ENCODE data around the gene INPP5K. TPM values are rescaled to one million over a fixed set of nuclear protein-coding genes. Genes with fewer than 3 reads are reported as not detected.
"Not testable (repeated sequence)": the region's sequence is repeated elsewhere in the genome, so short reads cannot be mapped to it uniquely, and the experiment has no call there.

Gene INPP5K
- total RNA-seq, 5 donors from 2014 or later (not counting 1 experiment from before 2014, with no cell fraction given): 91.1 to 184 (median 97.0) TPM

DNA sequence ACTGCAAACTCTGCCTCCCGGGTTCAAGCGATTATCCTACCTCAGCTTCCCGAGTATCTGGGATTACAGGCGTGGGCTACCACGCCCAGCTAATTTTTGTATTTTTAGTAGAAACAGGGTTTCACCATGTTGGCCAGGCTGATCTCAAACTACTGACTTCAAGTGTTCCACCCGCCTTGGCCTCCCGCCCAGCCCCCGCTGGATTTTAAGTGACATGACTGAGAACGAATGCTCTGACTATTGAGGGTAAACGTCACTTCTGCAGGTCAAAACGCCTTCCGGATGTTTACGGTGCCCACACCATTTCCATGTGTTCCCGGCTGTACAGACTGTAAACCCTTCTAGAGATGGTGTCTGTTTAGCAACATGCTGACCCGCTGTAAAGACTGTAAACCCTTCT, 23.4 kb upstream of the INPP5K start:
- POLR2A ChIA-PET: no interaction called here

DNA sequence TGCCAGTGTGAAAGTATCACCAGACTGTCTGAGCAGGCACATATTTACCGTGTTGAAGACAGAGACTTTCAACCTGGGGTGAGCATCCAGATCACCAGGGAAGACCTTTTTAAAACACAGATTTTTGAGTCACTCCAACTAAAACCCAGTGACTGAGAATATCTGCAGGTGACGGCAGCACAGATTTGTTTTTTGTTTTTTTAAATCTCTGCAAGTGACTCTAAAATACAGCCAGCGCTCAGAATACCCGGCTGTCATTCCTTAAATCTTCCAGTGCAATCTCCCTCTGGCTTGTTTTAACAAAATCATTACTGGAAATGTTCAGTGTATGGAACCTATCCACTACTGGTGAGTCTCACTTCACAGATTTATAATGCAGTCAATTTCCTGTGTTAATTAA, 19.3 kb upstream of the INPP5K start:
- Mint-ChIP-seq H3K4me1 (peaks cover 0 to 12% (median 2%) of the 10 kb centered on the region in 3 donors), H3K27me3 (no peaks in the 10 kb centered on the region), H3K36me3 (peaks cover 26% of the 10 kb centered on the region), H3K4me3 (no peak overlapping the region), H3K9me3 (no peaks in the 10 kb centered on the region), H3K27ac (no peak overlapping the region)
- ATAC-seq (replicated peaks in 1 of 4): no peak
- 100% methylated on average over 2 of the region's 4 CpGs for WGBS (ENCODE audit: insufficient coverage)
- no peaks in the 10 kb centered on the region for H3K4me1 ChIP-seq (ENCODE audit: control insufficient read depth in 1 of 2, extremely low read depth in 1 of 2, insufficient read depth in 2 of 2, low read length in 2 of 2)
- no peak overlapping the region for H3K27ac ChIP-seq (ENCODE audit: low read length)
- peaks cover 12 to 63% of the 10 kb centered on the region in 2 donors for H3K36me3 ChIP-seq (ENCODE audit: control insufficient read depth in 2 of 2, extremely low read depth in 1 of 2, insufficient read depth in 1 of 2, low read length in 1 of 2)
- POLR2A ChIA-PET: no interaction called here
- H3K9me3 ChIP-seq: no peaks in the 10 kb centered on the region
- DNase-seq: no peak
- no peaks in the 10 kb centered on the region for H3K27me3 ChIP-seq (replicated peaks in 1 of 2; ENCODE audit: control insufficient read depth in 2 of 2, extremely low read depth in 1 of 2, insufficient read depth in 2 of 2, low read length in 1 of 2)
- H3K4me3 ChIP-seq (ENCODE audit: control insufficient read depth in 1 of 2, extremely low read depth in 1 of 2, low read length in 1 of 2): no peak overlapping the region
- CTCF ChIA-PET: interaction anchor here in 1 of 2 donors (0.5 to 0.6 kb wide), 2 partner anchors 130 to 157 kb away, joined by 3 to 4 read pairs; no protein-coding TSS in a partner anchor

More for the DNA sequence above, 23.4 kb upstream of the INPP5K start:
- Histone ChIP-seq H3K27me3 (replicated peaks in 1 of 2; ENCODE audit: control insufficient read depth in 2 of 2, extremely low read depth in 1 of 2, insufficient read depth in 2 of 2, low read length in 1 of 2) (no peaks in the 10 kb centered on the region), H3K4me3 (ENCODE audit: control insufficient read depth in 1 of 2, extremely low read depth in 1 of 2, low read length in 1 of 2) (no peak overlapping the region), H3K27ac (ENCODE audit: low read length) (no peak overlapping the region), H3K4me1 (ENCODE audit: control insufficient read depth in 1 of 2, extremely low read depth in 1 of 2, insufficient read depth in 2 of 2, low read length in 2 of 2) (no peaks in the 10 kb centered on the region), H3K9me3 (no peaks in the 10 kb centered on the region), H3K36me3 (ENCODE audit: control insufficient read depth in 2 of 2, extremely low read depth in 1 of 2, insufficient read depth in 1 of 2, low read length in 1 of 2) (peaks cover 9 to 71% of the 10 kb centered on the region in 2 donors)
- Mint-ChIP-seq H3K4me3 (no peak overlapping the region), H3K9me3 (no peaks in the 10 kb centered on the region), H3K4me1 (peaks cover 0 to 2% (median 0%) of the 10 kb centered on the region in 3 donors), H3K27ac (no peak overlapping the region), H3K27me3 (no peaks in the 10 kb centered on the region), H3K36me3 (peaks cover 36% of the 10 kb centered on the region)
- ATAC-seq (replicated peaks in 1 of 4) (no peak), DNase-seq (no peak)
- CTCF ChIA-PET: no interaction called here
- WGBS (ENCODE audit: insufficient coverage): 95% methylated on average over 11 of the region's 15 CpGs

DNA sequence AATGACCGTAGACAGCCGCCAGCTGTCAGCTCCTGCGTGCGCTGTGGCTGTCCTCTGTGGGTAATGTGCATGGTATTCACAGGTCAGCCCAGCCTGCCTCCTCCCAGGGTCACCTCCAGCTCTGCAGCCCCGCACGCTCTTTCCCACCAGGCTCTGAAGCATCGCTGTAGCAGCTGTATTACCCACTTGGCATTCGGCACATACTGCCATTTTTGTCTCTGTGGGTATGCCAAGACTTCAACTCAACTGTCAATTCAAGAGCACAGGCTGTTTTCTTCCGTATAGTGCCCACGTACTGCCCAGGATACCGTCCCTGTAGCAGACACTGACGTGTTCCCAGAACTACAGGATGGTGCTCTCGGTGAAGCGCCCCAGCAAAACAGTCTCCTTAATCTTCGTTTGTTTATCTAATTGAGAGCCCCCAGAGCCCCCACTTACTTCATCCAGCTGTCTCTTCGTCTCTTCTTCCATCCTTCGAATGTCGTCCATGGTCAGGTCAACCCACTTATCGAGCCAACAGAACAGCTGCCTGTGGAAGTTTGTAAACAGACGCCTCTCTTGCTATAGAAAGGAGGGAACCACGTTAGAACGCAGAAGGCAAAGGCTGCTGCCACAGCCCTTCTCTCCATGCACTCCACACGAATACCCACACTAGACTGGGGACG, 17.4 kb upstream of the INPP5K start:
- Histone ChIP-seq H3K4me1 (ENCODE audit: control insufficient read depth in 1 of 2, extremely low read depth in 1 of 2, insufficient read depth in 2 of 2, low read length in 2 of 2) (no peaks in the 10 kb centered on the region), H3K9me3 (no peaks in the 10 kb centered on the region), H3K27ac (ENCODE audit: low read length) (no peak overlapping the region), H3K4me3 (ENCODE audit: control insufficient read depth in 1 of 2, extremely low read depth in 1 of 2, low read length in 1 of 2) (no peak overlapping the region), H3K36me3 (ENCODE audit: control insufficient read depth in 2 of 2, extremely low read depth in 1 of 2, insufficient read depth in 1 of 2, low read length in 1 of 2) (peaks cover 13 to 49% of the 10 kb centered on the region in 2 donors), H3K27me3 (replicated peaks in 1 of 2; ENCODE audit: control insufficient read depth in 2 of 2, extremely low read depth in 1 of 2, insufficient read depth in 2 of 2, low read length in 1 of 2) (no peaks in the 10 kb centered on the region)
- Mint-ChIP-seq H3K9me3 (no peaks in the 10 kb centered on the region), H3K4me1 (peaks cover 0 to 12% (median 2%) of the 10 kb centered on the region in 3 donors), H3K27me3 (no peaks in the 10 kb centered on the region), H3K36me3 (peaks cover 27% of the 10 kb centered on the region), H3K4me3 (no peak overlapping the region), H3K27ac (no peak overlapping the region)
- DNase-seq (no peak), ATAC-seq (replicated peaks in 1 of 4) (no peak)
- POLR2A ChIA-PET: interaction anchor here in 1 of 2 donors (0.6 kb wide), 1 partner anchor 274 kb away, joined by 5 read pairs; no protein-coding TSS in a partner anchor
- CTCF ChIA-PET: interaction anchor here (0.5 to 2.3 kb wide), 6 partner anchors 18 to 201 kb away, joined by 3 to 39 read pairs (median 5); partner anchors contain the start of gene INPP5K (in 1 of the 2)
- WGBS (ENCODE audit: insufficient coverage): 99% methylated on average over 20 of the region's 24 CpGs

DNA sequence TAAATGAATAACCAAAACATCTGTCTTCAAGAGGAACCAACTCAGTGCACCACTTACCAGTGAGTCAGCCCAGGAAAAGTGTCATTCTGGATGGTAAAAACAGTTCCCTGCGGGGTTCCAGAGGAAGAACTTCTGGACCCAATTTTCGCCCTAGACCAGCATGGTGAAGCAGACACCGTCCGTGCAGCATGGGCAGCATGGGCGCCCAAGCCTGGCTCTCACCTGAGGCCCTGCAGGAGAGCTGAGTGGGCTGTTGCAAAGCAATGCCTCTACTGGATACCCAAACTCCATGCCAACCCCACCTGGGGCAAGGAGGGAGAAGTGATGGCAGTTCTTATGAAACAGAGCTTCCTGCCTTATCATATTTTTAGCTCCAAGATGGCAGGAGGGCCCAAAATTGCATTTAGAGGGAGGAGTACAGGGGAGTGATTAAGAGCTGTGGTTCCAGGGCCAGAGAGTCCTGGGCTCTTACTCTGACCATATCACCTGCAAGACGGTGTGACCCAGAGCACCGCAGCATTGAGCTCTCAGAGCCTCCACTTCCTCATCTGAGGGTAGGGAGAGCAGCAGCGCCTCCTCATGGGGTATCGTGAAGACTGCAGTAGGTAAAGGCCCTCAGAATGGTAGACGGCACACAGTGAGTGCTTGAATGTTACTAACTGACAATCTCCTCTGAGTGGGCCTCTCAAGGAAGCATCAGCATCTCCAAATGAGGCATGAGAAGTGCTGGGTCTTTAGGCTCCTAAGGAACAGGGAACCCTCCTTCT, 16.6 kb upstream of the INPP5K start:
- Mint-ChIP-seq H3K36me3 (peaks cover 27% of the 10 kb centered on the region), H3K4me1 (peaks cover 0 to 12% (median 2%) of the 10 kb centered on the region in 3 donors), H3K9me3 (no peaks in the 10 kb centered on the region), H3K27ac (no peak overlapping the region), H3K27me3 (no peaks in the 10 kb centered on the region), H3K4me3 (no peak overlapping the region)
- Histone ChIP-seq H3K27me3 (replicated peaks in 1 of 2; ENCODE audit: control insufficient read depth in 2 of 2, extremely low read depth in 1 of 2, insufficient read depth in 2 of 2, low read length in 1 of 2) (no peaks in the 10 kb centered on the region), H3K4me1 (ENCODE audit: control insufficient read depth in 1 of 2, extremely low read depth in 1 of 2, insufficient read depth in 2 of 2, low read length in 2 of 2) (no peaks in the 10 kb centered on the region), H3K27ac (ENCODE audit: low read length) (no peak overlapping the region), H3K4me3 (ENCODE audit: control insufficient read depth in 1 of 2, extremely low read depth in 1 of 2, low read length in 1 of 2) (no peak overlapping the region), H3K9me3 (no peaks in the 10 kb centered on the region), H3K36me3 (ENCODE audit: control insufficient read depth in 2 of 2, extremely low read depth in 1 of 2, insufficient read depth in 1 of 2, low read length in 1 of 2) (peaks cover 9 to 42% of the 10 kb centered on the region in 2 donors)
- peak in 34 of 35 experiments; percentile 15 to 70 (median 44) for DNase-seq
- 91% methylated on average over 6 of the region's 10 CpGs for WGBS (ENCODE audit: insufficient coverage)
- ChIA-PET CTCF (interaction anchor here (0.5 to 2.3 kb wide), 6 partner anchors 17 to 200 kb away, joined by 3 to 39 read pairs (median 5); partner anchors contain the start of gene INPP5K (in 1 of the 2)), POLR2A (interaction anchor here in 1 of 2 donors (0.6 kb wide), 1 partner anchor 273 kb away, joined by 5 read pairs; no protein-coding TSS in a partner anchor)
- ATAC-seq (replicated peaks in 1 of 4): peak; percentile 57 to 92 (median 77)

DNA sequence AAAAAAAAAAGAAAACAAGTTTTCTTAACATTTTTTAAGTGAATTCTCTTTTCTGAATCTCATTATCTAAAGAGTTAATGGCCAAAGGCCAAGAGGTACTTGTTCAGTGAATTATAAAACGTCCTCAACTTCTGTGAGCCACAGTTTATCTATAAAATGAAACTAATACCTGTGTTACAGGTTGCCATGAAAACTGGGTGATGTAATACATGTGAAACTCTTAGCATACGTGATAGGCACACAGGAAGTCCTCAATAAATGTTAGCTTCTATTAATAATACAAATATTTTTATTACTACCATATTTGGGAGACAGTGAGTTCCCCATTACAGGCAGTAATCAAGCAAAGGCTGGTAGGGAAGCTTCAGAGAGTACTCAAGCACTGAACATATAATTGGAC, 13.5 kb upstream of the INPP5K start:
- Mint-ChIP-seq H3K4me3 (no peak overlapping the region), H3K4me1 (peaks cover 14 to 28% (median 21%) of the 10 kb centered on the region in 3 donors), H3K36me3 (peaks cover 29% of the 10 kb centered on the region), H3K9me3 (no peaks in the 10 kb centered on the region), H3K27ac (no peak overlapping the region), H3K27me3 (no peaks in the 10 kb centered on the region)
- no CpG with 5 or more reads among the region's 2 CpGs for WGBS (ENCODE audit: insufficient coverage)
- H3K9me3 ChIP-seq: no peaks in the 10 kb centered on the region
- no peak overlapping the region for H3K27ac ChIP-seq (ENCODE audit: low read length)
- ChIA-PET POLR2A (no interaction called here), CTCF (no interaction called here)
- H3K4me3 ChIP-seq (ENCODE audit: control insufficient read depth in 1 of 2, extremely low read depth in 1 of 2, low read length in 1 of 2): no peak overlapping the region
- peaks cover 7 to 31% of the 10 kb centered on the region in 2 donors for H3K36me3 ChIP-seq (ENCODE audit: control insufficient read depth in 2 of 2, extremely low read depth in 1 of 2, insufficient read depth in 1 of 2, low read length in 1 of 2)
- ATAC-seq (replicated peaks in 1 of 4) (no peak), DNase-seq (no peak)
- H3K4me1 ChIP-seq (ENCODE audit: control insufficient read depth in 1 of 2, extremely low read depth in 1 of 2, insufficient read depth in 2 of 2, low read length in 2 of 2): peaks cover 2 to 14% of the 10 kb centered on the region in 2 experiments
- H3K27me3 ChIP-seq (replicated peaks in 1 of 2; ENCODE audit: control insufficient read depth in 2 of 2, extremely low read depth in 1 of 2, insufficient read depth in 2 of 2, low read length in 1 of 2): no peaks in the 10 kb centered on the region

DNA sequence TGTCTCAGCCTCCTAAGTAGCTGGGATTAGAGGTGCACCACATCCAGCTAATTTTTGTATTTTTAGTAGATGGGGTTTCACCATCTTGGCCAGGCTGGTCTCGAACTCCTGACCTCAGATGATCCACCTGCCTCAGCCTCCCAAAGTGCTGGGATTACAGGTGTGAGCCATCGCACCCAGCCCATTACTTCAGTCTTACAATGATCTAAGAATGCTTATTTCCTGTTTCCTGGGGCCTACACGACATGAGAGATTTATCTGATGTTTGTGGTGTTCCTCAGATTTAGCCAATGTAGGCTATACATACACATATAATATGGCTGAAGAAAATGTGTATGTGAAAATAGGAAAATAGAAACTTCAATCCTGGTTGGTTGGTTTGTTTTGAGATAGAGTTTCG, 10.5 kb upstream of the INPP5K start:
- H3K27me3 Mint-ChIP-seq: not testable (repeated sequence)

More for the DNA sequence above, 10.5 kb upstream of the INPP5K start:
- H3K27me3 ChIP-seq (replicated peaks in 1 of 2; ENCODE audit: control insufficient read depth in 2 of 2, extremely low read depth in 1 of 2, insufficient read depth in 2 of 2, low read length in 1 of 2); H3K4me3 ChIP-seq (ENCODE audit: control insufficient read depth in 1 of 2, extremely low read depth in 1 of 2, low read length in 1 of 2); H3K9me3 Mint-ChIP-seq; POLR2A ChIA-PET; H3K9me3 ChIP-seq: not testable (repeated sequence)
- peak overlapping the region; percentile 78 to 83 for H3K27ac Mint-ChIP-seq
- H3K4me1 Mint-ChIP-seq: peaks cover 14 to 19% (median 17%) of the 10 kb centered on the region in 3 donors
- Histone ChIP-seq H3K27ac (ENCODE audit: low read length) (peak overlapping the region; percentile 44), H3K4me1 (ENCODE audit: control insufficient read depth in 1 of 2, extremely low read depth in 1 of 2, insufficient read depth in 2 of 2, low read length in 2 of 2) (peaks cover 2 to 14% of the 10 kb centered on the region in 2 experiments), H3K36me3 (ENCODE audit: control insufficient read depth in 2 of 2, extremely low read depth in 1 of 2, insufficient read depth in 1 of 2, low read length in 1 of 2) (peaks cover 12 to 14% of the 10 kb centered on the region in 2 donors)
- no CpG with 5 or more reads among the region's 4 CpGs for WGBS (ENCODE audit: insufficient coverage)
- peaks cover 22% of the 10 kb centered on the region for H3K36me3 Mint-ChIP-seq
- DNase-seq: peak in 4 of 35 experiments; percentile 4 to 44 (median 10)
- CTCF ChIA-PET: interaction anchor here in 1 of 2 donors (1.0 kb wide), 1 partner anchor 161 kb away, joined by 3 read pairs; no protein-coding TSS in a partner anchor
- peak; percentile 43 to 82 (median 76) for ATAC-seq (replicated peaks in 1 of 4)
- H3K4me3 Mint-ChIP-seq: peak overlapping the region in 1 of 3 donors; percentile 53
